Progenitor cell of endocrine pancreas (in vitro differentiated cells): ENCODE measurements around the gene AMMECR1. TPM values are rescaled to one million over a fixed set of nuclear protein-coding genes. Genes with fewer than 3 reads are reported as not detected.
"Not testable (repeated sequence)": the region's sequence is repeated elsewhere in the genome, so short reads cannot be mapped to it uniquely, and the experiment has no call there.

Source experiments
- DNase-seq: peaks from one replicate; pipeline ENCODE4 v3.0.0; 2021; ENCODE audit warnings: low spot score; ENCODE audit not compliant: unreplicated experiment
- H3K27ac Mint-ChIP-seq: 2 replicates; pipeline ENCODE4 v1.8.0; 2021; ENCODE audit warnings: mild to moderate bottlenecking, moderate library complexity, mixed read lengths
- H3K27me3 Mint-ChIP-seq: 2 replicates; pipeline ENCODE4 v1.8.0; 2021; ENCODE audit warnings: mixed read lengths
- H3K36me3 Mint-ChIP-seq: 2 replicates; pipeline ENCODE4 v1.8.0; 2022; ENCODE audit warnings: mixed read lengths; ENCODE audit not compliant: insufficient read depth
- H3K4me1 Mint-ChIP-seq: 2 replicates; pipeline ENCODE4 v1.8.0; 2021; ENCODE audit warnings: low read depth, mixed read lengths
- H3K4me3 Mint-ChIP-seq: 2 replicates; pipeline ENCODE4 v1.8.0; 2021; ENCODE audit warnings: low read depth, mild to moderate bottlenecking, moderate library complexity, mixed read lengths
- H3K9me3 Mint-ChIP-seq: 2 replicates; pipeline ENCODE4 v1.8.0; 2021; ENCODE audit warnings: low read depth, mixed read lengths
- total RNA-seq: library from RNA; stranded (reverse); gene quantifications from 2 replicates; pipeline ENCODE4 v1.2.1, GENCODE V29; 2021
- TF ChIP-seq, protein P1 (sequence below): fragments of 200-600 bp; sonication (generic); IDR thresholded peaks from one replicate; pipeline ENCODE4 v1.5.0; 2021; ENCODE audit warnings: antibody characterized with exemption, mild to moderate bottlenecking; ENCODE audit not compliant: unreplicated experiment

The AMMECR1 gene
- total RNA-seq, 1 donor from 2014 or later: 27.8 TPM

DNA sequence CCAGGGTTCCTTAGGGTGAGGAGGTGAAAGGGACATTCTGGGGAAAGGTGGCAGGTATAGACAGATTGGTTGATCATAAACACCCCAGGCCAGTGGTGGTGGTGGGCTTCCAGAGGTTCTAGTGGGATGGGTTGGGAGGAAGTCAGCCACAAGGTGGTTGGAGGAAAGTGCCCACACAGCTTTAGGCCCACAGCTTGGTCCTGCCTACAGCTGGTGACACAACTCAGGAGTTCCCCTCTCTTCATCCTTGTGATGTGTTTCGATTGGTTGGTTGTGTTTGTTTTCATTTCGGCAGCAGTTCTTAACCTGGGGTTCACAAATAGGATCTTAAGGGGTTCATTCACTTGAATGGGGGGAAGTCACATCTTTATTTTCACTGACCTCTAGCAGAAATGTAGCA lies 158.0 kb downstream of the AMMECR1 start:
- Mint-ChIP-seq H3K27ac (no peak overlapping the region), H3K9me3 (no peaks in the 10 kb centered on the region), H3K36me3 (peaks cover 5% of the 10 kb centered on the region), H3K27me3 (no peaks in the 10 kb centered on the region), H3K4me3 (no peak overlapping the region), H3K4me1 (peaks cover 3% of the 10 kb centered on the region)
- TF ChIP-seq, protein P1, sequence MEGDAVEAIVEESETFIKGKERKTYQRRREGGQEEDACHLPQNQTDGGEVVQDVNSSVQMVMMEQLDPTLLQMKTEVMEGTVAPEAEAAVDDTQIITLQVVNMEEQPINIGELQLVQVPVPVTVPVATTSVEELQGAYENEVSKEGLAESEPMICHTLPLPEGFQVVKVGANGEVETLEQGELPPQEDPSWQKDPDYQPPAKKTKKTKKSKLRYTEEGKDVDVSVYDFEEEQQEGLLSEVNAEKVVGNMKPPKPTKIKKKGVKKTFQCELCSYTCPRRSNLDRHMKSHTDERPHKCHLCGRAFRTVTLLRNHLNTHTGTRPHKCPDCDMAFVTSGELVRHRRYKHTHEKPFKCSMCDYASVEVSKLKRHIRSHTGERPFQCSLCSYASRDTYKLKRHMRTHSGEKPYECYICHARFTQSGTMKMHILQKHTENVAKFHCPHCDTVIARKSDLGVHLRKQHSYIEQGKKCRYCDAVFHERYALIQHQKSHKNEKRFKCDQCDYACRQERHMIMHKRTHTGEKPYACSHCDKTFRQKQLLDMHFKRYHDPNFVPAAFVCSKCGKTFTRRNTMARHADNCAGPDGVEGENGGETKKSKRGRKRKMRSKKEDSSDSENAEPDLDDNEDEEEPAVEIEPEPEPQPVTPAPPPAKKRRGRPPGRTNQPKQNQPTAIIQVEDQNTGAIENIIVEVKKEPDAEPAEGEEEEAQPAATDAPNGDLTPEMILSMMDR: no peak
- DNase-seq: no peak

DNA sequence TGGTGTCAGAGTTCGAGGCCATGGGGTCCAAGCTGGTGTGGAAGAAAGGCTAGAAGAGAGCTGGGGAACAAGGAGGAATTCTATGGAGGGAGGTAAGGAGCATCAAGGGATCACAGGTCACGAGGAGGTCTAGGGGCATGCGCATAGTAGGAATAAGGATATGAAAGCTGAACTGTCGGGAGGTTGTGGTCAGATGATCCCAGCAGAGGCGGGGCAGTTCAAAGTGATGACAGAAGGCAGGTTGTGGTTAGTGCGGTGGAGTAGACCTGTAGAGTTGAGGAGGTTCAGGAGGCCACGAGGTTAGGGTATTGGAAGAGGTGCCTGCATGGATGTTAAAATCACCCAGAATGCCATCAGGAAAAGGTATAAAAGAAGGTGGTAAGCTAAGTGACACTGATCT lies 158.7 kb downstream of the AMMECR1 start:
- peaks cover 5% of the 10 kb centered on the region for H3K36me3 Mint-ChIP-seq
- TF ChIP-seq, protein P1: no peak
- H3K9me3 Mint-ChIP-seq: no peaks in the 10 kb centered on the region
- H3K27ac Mint-ChIP-seq: peak overlapping the region; percentile 17
- DNase-seq: no peak
- H3K4me3 Mint-ChIP-seq: no peak overlapping the region
- H3K27me3 Mint-ChIP-seq: no peaks in the 10 kb centered on the region
- H3K4me1 Mint-ChIP-seq: peaks cover 3% of the 10 kb centered on the region

DNA sequence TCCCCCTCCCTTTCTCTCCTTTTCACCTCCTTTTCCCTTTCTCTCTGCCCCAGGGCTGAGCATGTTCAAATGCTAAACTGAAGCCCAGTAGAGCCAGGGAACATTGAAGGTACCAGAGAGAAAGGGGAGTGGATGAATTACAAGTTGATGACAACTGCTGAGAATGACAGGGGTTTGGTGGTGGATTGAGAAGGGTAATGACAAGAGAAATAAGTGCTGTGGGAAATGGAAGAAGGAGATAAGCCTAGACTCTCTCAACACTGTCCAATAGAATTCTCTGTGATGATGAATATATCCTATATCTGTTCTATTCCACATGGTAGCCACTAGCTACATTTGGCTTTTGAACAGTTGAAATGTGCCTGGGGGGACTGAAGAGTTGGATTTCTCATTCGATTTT lies 160.4 kb downstream of the AMMECR1 start:
- Mint-ChIP-seq H3K9me3 (no peaks in the 10 kb centered on the region), H3K27ac (no peak overlapping the region), H3K4me1 (peaks cover 3% of the 10 kb centered on the region), H3K27me3 (no peaks in the 10 kb centered on the region), H3K36me3 (peaks cover 5% of the 10 kb centered on the region), H3K4me3 (no peak overlapping the region)
- TF ChIP-seq, protein P1: no peak
- no peak for DNase-seq

DNA sequence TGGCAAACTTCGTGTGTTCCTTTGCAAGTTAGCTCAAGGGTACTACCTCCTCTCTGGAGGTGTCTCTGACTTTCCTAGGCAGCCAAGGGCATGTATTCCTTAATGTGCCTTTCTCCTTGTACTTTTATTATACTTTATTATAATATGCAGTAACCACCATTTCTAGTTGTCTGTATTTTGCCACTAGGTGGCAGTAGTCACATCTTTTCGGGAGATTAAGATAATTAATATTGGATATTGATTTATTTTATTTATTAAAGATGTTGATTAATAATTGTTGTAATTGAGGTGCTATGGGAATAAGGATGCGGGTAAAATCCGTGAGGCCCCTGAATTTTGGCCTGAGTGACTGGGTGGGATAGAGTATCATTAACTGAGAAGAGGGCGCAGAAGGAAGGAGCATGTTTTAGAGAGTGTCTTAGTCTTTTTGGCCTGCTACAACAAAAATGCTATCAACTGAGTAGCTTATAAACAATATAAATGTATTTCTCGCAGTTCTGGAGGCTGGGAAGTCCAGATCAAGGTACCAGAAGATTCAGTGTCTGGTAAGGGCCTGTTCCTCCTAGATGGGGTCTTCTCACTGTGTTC lies 161.6 kb downstream of the AMMECR1 start:
- DNase-seq: no peak
- TF ChIP-seq, protein P1: peak; percentile 71
- no peaks in the 10 kb centered on the region for H3K9me3 Mint-ChIP-seq
- H3K36me3 Mint-ChIP-seq: peaks cover 5% of the 10 kb centered on the region
- peaks cover 3% of the 10 kb centered on the region for H3K4me1 Mint-ChIP-seq
- no peaks in the 10 kb centered on the region for H3K27me3 Mint-ChIP-seq
- no peak overlapping the region for H3K27ac Mint-ChIP-seq
- H3K4me3 Mint-ChIP-seq: no peak overlapping the region

DNA sequence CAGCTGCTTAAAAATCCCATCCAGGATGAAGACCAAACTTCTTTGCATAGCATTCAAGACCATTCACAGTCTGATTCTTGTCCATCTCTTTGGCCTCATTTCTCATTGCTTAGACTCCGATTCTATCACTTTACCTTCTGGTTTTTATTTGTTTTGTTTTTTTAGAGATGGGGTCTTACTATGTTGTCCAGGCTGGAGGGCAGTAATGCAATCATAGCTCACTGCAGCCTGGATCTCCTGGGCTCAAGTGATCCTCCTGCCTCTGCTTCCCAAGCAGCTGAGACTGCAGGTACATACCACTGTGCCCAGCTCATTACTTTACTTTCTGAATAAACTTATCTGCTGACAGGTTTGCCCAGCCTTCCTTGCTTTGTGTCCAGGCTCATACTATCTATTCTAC lies 162.1 kb downstream of the AMMECR1 start:
- TF ChIP-seq, protein P1: no peak
- Mint-ChIP-seq H3K4me1 (peaks cover 3% of the 10 kb centered on the region), H3K27me3 (no peaks in the 10 kb centered on the region), H3K36me3 (peaks cover 5% of the 10 kb centered on the region), H3K4me3 (no peak overlapping the region), H3K9me3 (no peaks in the 10 kb centered on the region), H3K27ac (peak overlapping the region; percentile 83)
- no peak for DNase-seq

DNA sequence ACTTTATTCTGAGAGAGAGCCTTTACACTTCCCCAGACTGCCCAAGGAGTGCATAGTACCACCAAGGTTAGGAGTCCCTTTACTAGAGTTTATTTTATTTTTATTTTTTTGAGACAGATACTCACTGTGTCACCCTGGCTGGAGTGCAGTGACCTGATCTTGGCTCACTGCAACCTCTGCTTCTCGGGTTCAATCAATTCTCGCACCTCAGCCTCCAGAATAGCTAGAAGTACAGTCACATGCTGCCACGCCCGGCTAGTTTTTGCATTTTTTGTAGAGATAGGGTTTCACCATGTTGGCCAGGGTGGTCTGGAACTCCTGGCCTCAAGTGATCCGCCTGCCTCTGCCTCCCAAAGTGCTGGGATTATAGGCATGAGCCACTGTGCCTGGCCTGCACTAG lies 163.6 kb downstream of the AMMECR1 start:
- not testable (repeated sequence) for H3K4me1 Mint-ChIP-seq, H3K36me3 Mint-ChIP-seq, H3K9me3 Mint-ChIP-seq, H3K27me3 Mint-ChIP-seq, DNase-seq, H3K4me3 Mint-ChIP-seq, H3K27ac Mint-ChIP-seq
